A549 (cell line): ENCODE data around the gene UNC5C. TPM values are rescaled to one million over a fixed set of nuclear protein-coding genes. Genes with fewer than 3 reads are reported as not detected.

Experiments
- ATAC-seq, 2 experiments: fragments of 200-7000 bp in 1 of 2; fragments of >200 bp in 1 of 2; cut with Nextera tagmentation in 1 of 2; cut with Tn5 transposase in 1 of 2; 3 replicates each; pipeline versions ENCODE4 v1.8.0 to v1.9.1; 2018 to 2020; ENCODE audit warnings: mild to moderate bottlenecking in 1 of 2, moderate library complexity in 1 of 2
- CTCF ChIA-PET: fragments of 300-600 bp; sonication (Branson Sonifier 250); formaldehyde crosslinking; extraction: SDS; loops from one replicate; lab custom pipeline; 2021; ENCODE audit warnings: antibody characterized with exemption, inconsistent platforms; lab: Yijun Ruan, JAX
- POLR2A ChIA-PET: fragments of 350-600 bp; formaldehyde crosslinking; extraction: SDS; loops from one replicate; lab custom pipeline; 2021; ENCODE audit warnings: antibody characterized with exemption, inconsistent platforms; lab: Yijun Ruan, JAX
- DNase-seq, 2 experiments: peaks; one replicate each; pipeline versions ENCODE4 v3.0.0 to v3.0.0-alpha.2; 2011 to 2016; ENCODE audit warnings: low read depth in 1 of 2, low spot score in 1 of 2
- FAIRE-seq: peaks from 2 replicates; lab custom pipeline; 2011; peaks lifted over from hg19 to GRCh38; lab: Jason Lieb, UNC
- H3K27ac ChIP-seq, 2 experiments: fragments of >200 bp; sonication (Bioruptor Twin); formaldehyde crosslinking; 3 replicates each; pipeline ENCODE4 v1.5.1; 2016 to 2017
- H3K4me1 ChIP-seq: fragments of >200 bp; sonication (Bioruptor Twin); formaldehyde crosslinking; 3 replicates; pipeline ENCODE4 v1.6.1; 2016
- H3K4me2 ChIP-seq: fragments of >200 bp; sonication (Bioruptor Twin); formaldehyde crosslinking; 3 replicates; pipeline ENCODE4 v1.6.1; 2016
- H3K4me3 ChIP-seq: fragments of >200 bp; sonication (Bioruptor Twin); formaldehyde crosslinking; 3 replicates; pipeline ENCODE4 v1.5.1; 2016
- H3K9me3 ChIP-seq: fragments of >200 bp; sonication (Bioruptor Twin); formaldehyde crosslinking; 3 replicates; pipeline ENCODE4 v1.6.1; 2016
- BHLHE40 ChIP-seq: IDR thresholded peaks from 2 replicates; pipeline ENCODE4 v1.6.1; 2012; ENCODE audit warnings: low read depth, low read length, inconsistent platforms
- CBX8 ChIP-seq: fragments of 200-600 bp; sonication (generic); IDR thresholded peaks from 2 replicates; pipeline ENCODE4 v1.6.1; 2016
- CHD2 ChIP-seq: fragments of 150-350 bp; IDR thresholded peaks from 2 replicates; pipeline ENCODE4 v1.6.1; 2014; ENCODE audit warnings: low read length; ENCODE audit not compliant: partially characterized antibody
- E2F6 ChIP-seq: IDR thresholded peaks from 2 replicates; pipeline ENCODE4 v1.6.1; 2012; ENCODE audit warnings: low read depth, borderline replicate concordance
- EHF ChIP-seq: fragments of 250-450 bp; sonication (Bioruptor Pico); IDR thresholded peaks from 2 replicates; pipeline ENCODE4 v1.5.0; 2020; ENCODE audit warnings: mild to moderate bottlenecking
- ELK1 ChIP-seq: fragments of 150-350 bp; IDR thresholded peaks from 2 replicates; pipeline ENCODE4 v1.6.1; 2014; ENCODE audit warnings: low read depth, mild to moderate bottlenecking, low read length
- EP300 ChIP-seq, 2 experiments: fragments of >200 bp; sonication (Bioruptor Twin); formaldehyde crosslinking; IDR thresholded peaks; 2 replicates in 1 of 2; 3 replicates in 1 of 2; pipeline ENCODE4 v1.6.1; 2016 to 2017
- ESRRA ChIP-seq: fragments of 150-350 bp; IDR thresholded peaks from 2 replicates; pipeline ENCODE4 v1.6.1; 2014; ENCODE audit warnings: mild to moderate bottlenecking, low read length, borderline replicate concordance
- FOSB ChIP-seq: fragments of 250-450 bp; sonication (Bioruptor Pico); IDR thresholded peaks from 2 replicates; pipeline ENCODE4 v1.5.0; 2020; ENCODE audit warnings: mild to moderate bottlenecking, moderate library complexity
- FOSL2 ChIP-seq, 2 experiments: fragments of 450-650 bp in 1 of 2; fragments of >200 bp in 1 of 2; sonication (Bioruptor Twin) in 1 of 2; formaldehyde crosslinking; IDR thresholded peaks; 2 replicates each; pipeline versions ENCODE4 v1.5.0 to v1.6.1; 2016 to 2020; ENCODE audit warnings: mild to moderate bottlenecking in 1 of 2, moderate library complexity in 1 of 2
- HDAC2 ChIP-seq: fragments of 200-600 bp; sonication (generic); IDR thresholded peaks from 2 replicates; pipeline ENCODE4 v1.6.1; 2016
- HOXB13 ChIP-seq: fragments of 250-450 bp; sonication (Bioruptor Pico); IDR thresholded peaks from 2 replicates; pipeline ENCODE4 v1.5.0; 2020; ENCODE audit warnings: low read depth, mild to moderate bottlenecking, moderate library complexity
- JUN ChIP-seq, 2 experiments: fragments of >200 bp; sonication (Bioruptor Twin); formaldehyde crosslinking; IDR thresholded peaks; 2 replicates in 1 of 2; 3 replicates in 1 of 2; pipeline ENCODE4 v1.6.1; 2016 to 2017
- JUNB ChIP-seq: fragments of >200 bp; sonication (Bioruptor Twin); formaldehyde crosslinking; IDR thresholded peaks from 2 replicates; pipeline ENCODE4 v1.6.1; 2016
- KDM5A ChIP-seq: fragments of 200-600 bp; sonication (generic); IDR thresholded peaks from 2 replicates; pipeline ENCODE4 v1.6.1; 2016; ENCODE audit warnings: antibody characterized with exemption, mild to moderate bottlenecking
- MAZ ChIP-seq: fragments of 150-350 bp; IDR thresholded peaks from 2 replicates; pipeline ENCODE4 v1.6.1; 2014; ENCODE audit warnings: antibody characterized with exemption, low read depth, low read length, borderline replicate concordance
- NFE2L2 ChIP-seq: fragments of 150-350 bp; conservative IDR thresholded peaks from 2 replicates; pipeline ENCODE4 v1.6.1; 2014; ENCODE audit warnings: low read length
- NPAS2 ChIP-seq: fragments of 250-450 bp; sonication (Bioruptor Pico); IDR thresholded peaks from 2 replicates; pipeline ENCODE4 v1.8.0; 2022; ENCODE audit warnings: mild to moderate bottlenecking, moderate library complexity, borderline replicate concordance
- PBX3 ChIP-seq: IDR thresholded peaks from 2 replicates; pipeline ENCODE4 v1.6.1; 2012
- PHF8 ChIP-seq: fragments of 200-600 bp; sonication (generic); IDR thresholded peaks from 2 replicates; pipeline ENCODE4 v1.6.1; 2016; ENCODE audit warnings: low read depth, mild to moderate bottlenecking, antibody characterized with exemption, moderate library complexity, borderline replicate concordance
- RAD21 ChIP-seq, 2 experiments: fragments of >200 bp in 1 of 2; sonication (Bioruptor Twin) in 1 of 2; formaldehyde crosslinking in 1 of 2; IDR thresholded peaks in 1 of 2; conservative IDR thresholded peaks in 1 of 2; 2 replicates in 1 of 2; 3 replicates in 1 of 2; pipeline ENCODE4 v1.6.1; 2012 to 2018; ENCODE audit warnings: inconsistent platforms in 1 of 2
- RARB ChIP-seq: fragments of 250-450 bp; sonication (Bioruptor Pico); IDR thresholded peaks from 2 replicates; pipeline ENCODE4 v1.8.0; 2021; ENCODE audit warnings: mild to moderate bottlenecking, moderate library complexity
- SMC3 ChIP-seq: fragments of >200 bp; sonication (Bioruptor Twin); formaldehyde crosslinking; IDR thresholded peaks from 3 replicates; pipeline ENCODE4 v1.6.1; 2018; ENCODE audit warnings: inconsistent platforms
- SREBF2 ChIP-seq: fragments of 450-650 bp; IDR thresholded peaks from 2 replicates; pipeline ENCODE4 v1.6.1; 2014; ENCODE audit warnings: mild to moderate bottlenecking, moderate library complexity
- TP53 ChIP-seq: fragments of 250-450 bp; sonication (Bioruptor Pico); IDR thresholded peaks from 2 replicates; pipeline ENCODE4 v1.5.0; 2021; ENCODE audit warnings: mild to moderate bottlenecking, moderate library complexity
- ZC3H11A ChIP-seq: fragments of 450-650 bp; IDR thresholded peaks from 2 replicates; pipeline ENCODE4 v1.6.1; 2014; ENCODE audit warnings: antibody characterized with exemption, mild to moderate bottlenecking
- ZFP36 ChIP-seq: fragments of 450-650 bp; IDR thresholded peaks from 2 replicates; pipeline ENCODE4 v1.6.1; 2014; ENCODE audit warnings: borderline replicate concordance; ENCODE audit not compliant: partially characterized antibody
- WGBS: methylation state at CpG from one replicate; pipeline ENCODE4 v1.1.6; 2017; ENCODE audit errors: missing lambda C conversion rate; 5-methylcytosine and 5-hydroxymethylcytosine counted together
- polyA plus RNA-seq, 4 experiments: library from polyadenylated mRNA; depleted of rRNA in 3 of 4; stranded (reverse); fragments of >200 nt; fragmentation: RNase III in 1 of 4; extraction: RNeasy Plus Mini Kit Qiagen cat#74134 plus additional on column Dnase treatment in 1 of 4; gene quantifications; 2 replicates in 3 of 4; 3 replicates in 1 of 4; pipeline ENCODE4 v1.2.3, GENCODE V29; 2011 to 2017

Gene UNC5C
- polyA plus RNA-seq, 2 of the 4 experiments (the other 2 are of a cell fraction): 0.13 TPM; not detected in 1

- TF ChIP-seq KDM5A: no peak
- no peak for TF ChIP-seq PHF8
- TF ChIP-seq BHLHE40: no peak
- TF ChIP-seq RAD21 (conservative IDR thresholded peaks at IDR 0.05 in 1 of 2, IDR thresholded peaks at IDR 0.05 in 1 of 2): 0 out of 5 replicates have a peak, but pooled peaks of 1 of the 2 experiments have one; percentile 1
- TF ChIP-seq TP53: no peak
- no peak for TF ChIP-seq FOSB
- TF ChIP-seq JUNB: peak; percentile 40
- no peak for TF ChIP-seq FOSL2 (IDR thresholded peaks at IDR 0.05)
- peak; percentile 45; the same call in 1 of the 2 replicates for TF ChIP-seq FOSL2 (CRISPR knock-in tag; IDR thresholded peaks at IDR 0.05)
- no peak for TF ChIP-seq NFE2L2
- no peak for TF ChIP-seq JUN (IDR thresholded peaks at IDR 0.05)
- TF ChIP-seq ZFP36: no peak
- TF ChIP-seq EP300 (IDR thresholded peaks at IDR 0.05): no peak
- no peak for TF ChIP-seq ESRRA
- TF ChIP-seq CHD2: no peak
- TF ChIP-seq SMC3: no peak
- no peak for TF ChIP-seq EHF (CRISPR knock-in tag)
- no peak for TF ChIP-seq NPAS2 (CRISPR knock-in tag)
- TF ChIP-seq PBX3: 0 out of 2 replicates have a peak, but pooled peaks have one; percentile 49
- TF ChIP-seq HDAC2: no peak
- TF ChIP-seq ZC3H11A: no peak
- TF ChIP-seq ELK1: no peak
These were observed 259.6 kb downstream of the UNC5C start (continued) for GRCh38 chr4:95289028-95289634.

- FAIRE-seq (no peak), DNase-seq (no peak), ATAC-seq (no peak)
- no peak overlapping the region for H3K4me3 ChIP-seq
- no peak for TF ChIP-seq SREBF2
- no peak for TF ChIP-seq CBX8
- TF ChIP-seq NFE2L2: no peak
- TF ChIP-seq HOXB13 (CRISPR knock-in tag): no peak
- no peak for TF ChIP-seq MAZ
- no peak for TF ChIP-seq NPAS2 (CRISPR knock-in tag)
- TF ChIP-seq ELK1: no peak
- TF ChIP-seq RARB (CRISPR knock-in tag): no peak
- TF ChIP-seq BHLHE40: no peak
- no peak for TF ChIP-seq E2F6
- H3K27ac ChIP-seq: peak overlapping the region; percentile 19 to 73
- 91% methylated on average over 1 of the region's 1 CpG for WGBS
- CTCF ChIA-PET: no interaction called here
- POLR2A ChIA-PET: no interaction called here
- H3K4me2 ChIP-seq: no peak overlapping the region; the same call in 2 of the 3 replicates
- H3K9me3 ChIP-seq: 0 out of 3 replicates have a peak, but pooled peaks cover 5% of the 10 kb centered on the region
- peaks cover 29% of the 10 kb centered on the region for H3K4me1 ChIP-seq
These were observed 260.2 kb downstream of the UNC5C start for GRCh38 chr4:95288552-95288951.
